Measurements from ENCODE around the gene GPR78. TPM values are rescaled to one million over a fixed set of nuclear protein-coding genes. Genes with fewer than 3 reads are reported as not detected.
"Not testable (repeated sequence)": the region's sequence is repeated elsewhere in the genome, so short reads cannot be mapped to it uniquely, and the experiment has no call there.

Gene GPR78
- total RNA-seq, 2 experiments from 2014 or later: not detected

- Mint-ChIP-seq H3K4me1 (ENCODE audit: low read depth) (no peaks in the 10 kb centered on the region), H3K27ac (no peak overlapping the region), H3K4me3 (no peak overlapping the region), H3K9me3 (no peaks in the 10 kb centered on the region), H3K36me3 (ENCODE audit: low read depth) (no peaks in the 10 kb centered on the region), H3K27me3 (no peaks in the 10 kb centered on the region)
- Histone ChIP-seq H3K9me3 (ENCODE audit: control insufficient read depth in 1 of 2, insufficient read depth in 1 of 2, low read length in 2 of 2) (peaks cover 0 to 5% of the 10 kb centered on the region in 2 experiments), H3K36me3 (ENCODE audit: insufficient read depth, low read length) (no peaks in the 10 kb centered on the region), H3K4me3 (ENCODE audit: low read length) (no peak overlapping the region), H3K27me3 (ENCODE audit: control insufficient read depth in 1 of 2, insufficient read depth in 2 of 2, low read length in 2 of 2) (no peaks in the 10 kb centered on the region), H3K4me1 (ENCODE audit: insufficient read depth, low read length) (no peaks in the 10 kb centered on the region), H3K27ac (ENCODE audit: low read depth in 1 of 2, low read length in 2 of 2) (no peak overlapping the region)
- ATAC-seq (ENCODE audit: poor library complexity): no peak
- intact Hi-C loops (cut with DNase I, micrococcal nuclease): no loop called here
- no peak for TF ChIP-seq CTCF (IDR thresholded peaks at IDR 0.05)
- CTCF ChIA-PET: no interaction called here
- POLR2A ChIA-PET: no interaction called here
- no peak for DNase-seq
These were observed 38.9 kb downstream of the GPR78 start for GRCh38 chr4:8618961-8619720.

GRCh38 chr4:8621135-8621534 lies 40.9 kb downstream of the GPR78 start:
- POLR2A ChIA-PET; H3K4me1 ChIP-seq (ENCODE audit: insufficient read depth, low read length); DNase-seq; CTCF ChIA-PET; H3K36me3 Mint-ChIP-seq (ENCODE audit: low read depth); H3K4me3 ChIP-seq (ENCODE audit: low read length); H3K9me3 ChIP-seq (ENCODE audit: control insufficient read depth in 1 of 2, insufficient read depth in 1 of 2, low read length in 2 of 2); H3K9me3 Mint-ChIP-seq; H3K27ac ChIP-seq (ENCODE audit: low read depth in 1 of 2, low read length in 2 of 2); H3K27me3 Mint-ChIP-seq; ATAC-seq (ENCODE audit: poor library complexity); H3K27me3 ChIP-seq (ENCODE audit: control insufficient read depth in 1 of 2, insufficient read depth in 2 of 2, low read length in 2 of 2); H3K27ac Mint-ChIP-seq; H3K4me3 Mint-ChIP-seq; H3K4me1 Mint-ChIP-seq (ENCODE audit: low read depth); intact Hi-C loops (cut with DNase I, micrococcal nuclease); H3K36me3 ChIP-seq (ENCODE audit: insufficient read depth, low read length): not testable (repeated sequence)

GRCh38 chr4:8624601-8625272 lies 44.5 kb downstream of the GPR78 start:
- H3K9me3 Mint-ChIP-seq; H3K4me3 ChIP-seq (ENCODE audit: low read length); H3K27me3 ChIP-seq (ENCODE audit: control insufficient read depth in 1 of 2, insufficient read depth in 2 of 2, low read length in 2 of 2); intact Hi-C loops (cut with DNase I, micrococcal nuclease); H3K27ac ChIP-seq (ENCODE audit: low read depth in 1 of 2, low read length in 2 of 2); H3K36me3 ChIP-seq (ENCODE audit: insufficient read depth, low read length); H3K4me1 Mint-ChIP-seq (ENCODE audit: low read depth); CTCF ChIA-PET; ATAC-seq (ENCODE audit: poor library complexity); H3K4me3 Mint-ChIP-seq; H3K27me3 Mint-ChIP-seq; H3K36me3 Mint-ChIP-seq (ENCODE audit: low read depth); H3K27ac Mint-ChIP-seq; H3K9me3 ChIP-seq (ENCODE audit: control insufficient read depth in 1 of 2, insufficient read depth in 1 of 2, low read length in 2 of 2); H3K4me1 ChIP-seq (ENCODE audit: insufficient read depth, low read length); POLR2A ChIA-PET; DNase-seq: not testable (repeated sequence)

DNA sequence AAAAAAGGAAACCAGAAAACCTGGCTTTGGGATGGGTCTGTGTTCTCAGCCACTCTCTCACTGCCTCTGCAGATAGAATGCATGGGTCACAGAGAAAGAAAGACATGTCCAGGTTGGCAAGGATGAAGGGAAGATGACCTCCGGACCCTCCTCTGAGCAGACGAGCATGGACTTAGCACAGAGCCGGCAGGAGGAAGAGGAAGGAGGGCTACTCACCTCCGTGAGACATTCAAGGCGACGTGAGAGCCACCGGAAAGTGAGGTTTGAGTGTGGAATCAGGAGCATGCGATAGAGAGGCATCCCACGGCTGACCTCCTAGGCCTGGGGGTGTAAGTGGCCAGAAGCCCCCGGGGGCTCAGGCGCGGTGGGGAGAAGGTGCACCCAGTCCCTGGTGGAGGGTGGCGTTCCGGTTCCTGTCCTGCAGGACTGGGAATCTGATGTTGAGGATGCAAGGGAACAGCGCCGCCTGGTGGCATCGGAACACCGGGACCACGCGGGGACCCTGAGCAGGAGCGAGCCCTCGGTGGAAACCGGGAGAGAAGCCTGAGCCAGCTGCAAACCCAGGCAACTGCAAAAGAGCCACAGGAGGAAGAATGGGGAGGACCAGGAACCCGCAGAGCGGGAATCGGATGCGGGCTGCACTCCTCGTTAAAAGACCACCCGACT lies 50.2 kb downstream of the GPR78 start:
- POLR2A ChIA-PET; H3K27me3 ChIP-seq (ENCODE audit: control insufficient read depth in 1 of 2, insufficient read depth in 2 of 2, low read length in 2 of 2); H3K4me3 ChIP-seq (ENCODE audit: low read length); H3K9me3 Mint-ChIP-seq; H3K27ac ChIP-seq (ENCODE audit: low read depth in 1 of 2, low read length in 2 of 2); H3K36me3 Mint-ChIP-seq (ENCODE audit: low read depth); DNase-seq; H3K4me3 Mint-ChIP-seq; H3K4me1 ChIP-seq (ENCODE audit: insufficient read depth, low read length); intact Hi-C loops (cut with DNase I, micrococcal nuclease); H3K27me3 Mint-ChIP-seq; H3K9me3 ChIP-seq (ENCODE audit: control insufficient read depth in 1 of 2, insufficient read depth in 1 of 2, low read length in 2 of 2); H3K36me3 ChIP-seq (ENCODE audit: insufficient read depth, low read length); H3K4me1 Mint-ChIP-seq (ENCODE audit: low read depth); H3K27ac Mint-ChIP-seq; CTCF ChIA-PET; ATAC-seq (ENCODE audit: poor library complexity): not testable (repeated sequence)

- H3K9me3 Mint-ChIP-seq; CTCF ChIA-PET; H3K36me3 ChIP-seq (ENCODE audit: insufficient read depth, low read length); intact Hi-C loops (cut with DNase I, micrococcal nuclease); H3K4me3 Mint-ChIP-seq; ATAC-seq (ENCODE audit: poor library complexity); H3K4me1 Mint-ChIP-seq (ENCODE audit: low read depth); H3K27me3 ChIP-seq (ENCODE audit: control insufficient read depth in 1 of 2, insufficient read depth in 2 of 2, low read length in 2 of 2); H3K4me1 ChIP-seq (ENCODE audit: insufficient read depth, low read length); H3K36me3 Mint-ChIP-seq (ENCODE audit: low read depth); H3K27ac ChIP-seq (ENCODE audit: low read depth in 1 of 2, low read length in 2 of 2); H3K4me3 ChIP-seq (ENCODE audit: low read length); H3K27ac Mint-ChIP-seq; H3K9me3 ChIP-seq (ENCODE audit: control insufficient read depth in 1 of 2, insufficient read depth in 1 of 2, low read length in 2 of 2); H3K27me3 Mint-ChIP-seq; POLR2A ChIA-PET; DNase-seq: not testable (repeated sequence)
These were observed 51.7 kb downstream of the GPR78 start for GRCh38 chr4:8631896-8632295.

- CTCF ChIA-PET; POLR2A ChIA-PET; H3K27me3 Mint-ChIP-seq; H3K27me3 ChIP-seq (ENCODE audit: control insufficient read depth in 1 of 2, insufficient read depth in 2 of 2, low read length in 2 of 2); H3K36me3 Mint-ChIP-seq (ENCODE audit: low read depth); H3K27ac Mint-ChIP-seq; H3K4me3 ChIP-seq (ENCODE audit: low read length); H3K4me1 ChIP-seq (ENCODE audit: insufficient read depth, low read length); H3K27ac ChIP-seq (ENCODE audit: low read depth in 1 of 2, low read length in 2 of 2); intact Hi-C loops (cut with DNase I, micrococcal nuclease); H3K36me3 ChIP-seq (ENCODE audit: insufficient read depth, low read length); H3K4me1 Mint-ChIP-seq (ENCODE audit: low read depth); ATAC-seq (ENCODE audit: poor library complexity); H3K9me3 Mint-ChIP-seq; H3K4me3 Mint-ChIP-seq; H3K9me3 ChIP-seq (ENCODE audit: control insufficient read depth in 1 of 2, insufficient read depth in 1 of 2, low read length in 2 of 2); DNase-seq: not testable (repeated sequence)
These were observed 54.6 kb downstream of the GPR78 start for GRCh38 chr4:8634773-8635172.

Data from CD4-positive, alpha-beta T cell (primary cell).